Hematopoietic multipotent progenitor cell treated with erythropoietin and hydrocortisone succinate and interleukin-3 and kit ligand, for 17 days (in vitro differentiated cells): ENCODE measurements around the gene CENPE.
"Not testable (repeated sequence)": the region's sequence is repeated elsewhere in the genome, so short reads cannot be mapped to it uniquely, and the experiment has no call there.

Source experiments
- DNase-seq: peaks from one replicate; pipeline ENCODE4 v3.0.0-alpha.2; 2015; ENCODE audit warnings: low spot score

Gene CENPE

GRCh38 chr4:103198111-103198765 is at the start of gene CENPE:
Gene CENPE (minus strand): TSS chr4:103198343. CDS start chr4:103198319, 24 bp downstream.
- DNase-seq, result peak; percentile 91

GRCh38 chr4:103244251-103244650 is 46.1 kb upstream of the CENPE start:
- no peak for DNase-seq

- DNase-seq, result not testable (repeated sequence)
Measured at GRCh38 chr4:103230938-103231337, 32.8 kb upstream of the CENPE start.

GRCh38 chr4:103223556-103223955 is 25.4 kb upstream of the CENPE start:
- not testable (repeated sequence) for DNase-seq

- DNase-seq, result no peak
Measured at GRCh38 chr4:103207673-103208072, 9.5 kb upstream of the CENPE start.

GRCh38 chr4:103204111-103204510 is 6.0 kb upstream of the CENPE start:
- DNase-seq, result no peak

- DNase-seq, result no peak
Measured at GRCh38 chr4:103201724-103202123, 3.6 kb upstream of the CENPE start.

- DNase-seq, result no peak
Measured at GRCh38 chr4:103201253-103201652, 3.1 kb upstream of the CENPE start.

GRCh38 chr4:103199009-103199408 is 866 bp upstream of the CENPE start:
- no peak for DNase-seq

GRCh38 chr4:103197765-103198110 is 405 bp downstream of the CENPE start:
- DNase-seq, result no peak

GRCh38 chr4:103193457-103193856 is 4.7 kb downstream of the CENPE start:
- DNase-seq, result no peak

- no peak for DNase-seq
Measured at GRCh38 chr4:103171006-103171405, 27.1 kb downstream of the CENPE start.

GRCh38 chr4:103169750-103170149 is 28.4 kb downstream of the CENPE start:
- not testable (repeated sequence) for DNase-seq

- DNase-seq, result no peak
Measured at GRCh38 chr4:103168993-103169392, 29.1 kb downstream of the CENPE start.

GRCh38 chr4:103162176-103162575 is 36.0 kb downstream of the CENPE start:
- no peak for DNase-seq

- DNase-seq, result no peak
Measured at GRCh38 chr4:103158760-103159159, 39.4 kb downstream of the CENPE start.

GRCh38 chr4:103156106-103156505 is 42.0 kb downstream of the CENPE start:
- no peak for DNase-seq

GRCh38 chr4:103152381-103152780 is 45.8 kb downstream of the CENPE start:
- DNase-seq, result no peak

GRCh38 chr4:103150677-103151076 is 47.5 kb downstream of the CENPE start:
- no peak for DNase-seq

GRCh38 chr4:103144926-103145325 is 53.2 kb downstream of the CENPE start:
- DNase-seq, result no peak

GRCh38 chr4:103137446-103137827 is 60.7 kb downstream of the CENPE start:
- DNase-seq, result no peak

- DNase-seq, result no peak
Measured at GRCh38 chr4:103136671-103137445, 61.3 kb downstream of the CENPE start.

- DNase-seq, result no peak
Measured at GRCh38 chr4:103129174-103129573, 69.0 kb downstream of the CENPE start.

GRCh38 chr4:103126126-103126525 is 72.0 kb downstream of the CENPE start:
- DNase-seq, result no peak
